ENCODE data around the gene MAMDC2.
"Not testable (repeated sequence)": the region's sequence is repeated elsewhere in the genome, so short reads cannot be mapped to it uniquely, and the experiment has no call there.

Gene MAMDC2

GRCh38 chr9:70137577-70137976, 93.9 kb downstream of the MAMDC2 start:
- ATAC-seq, result no peak

DNA sequence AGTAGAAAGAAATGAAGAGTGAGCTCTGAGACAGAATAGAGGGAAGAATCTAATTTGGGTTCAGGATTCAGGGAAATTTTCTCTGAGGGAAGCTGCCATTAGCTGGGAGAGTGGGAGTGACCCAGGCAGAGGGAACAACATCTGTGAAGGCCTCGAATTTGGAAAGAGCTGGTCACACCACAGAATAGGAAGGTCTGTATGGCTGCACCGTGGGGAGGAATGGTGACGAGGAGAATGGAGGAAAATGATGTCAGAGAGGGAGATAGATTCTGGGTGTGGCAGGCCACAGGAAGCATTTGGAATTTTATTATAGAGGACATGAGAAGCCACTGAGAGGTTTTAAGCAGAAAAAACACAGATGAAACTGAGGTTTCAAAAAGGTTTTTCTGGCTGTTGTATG, 98.5 kb downstream of the MAMDC2 start:
- no peak for ATAC-seq

DNA sequence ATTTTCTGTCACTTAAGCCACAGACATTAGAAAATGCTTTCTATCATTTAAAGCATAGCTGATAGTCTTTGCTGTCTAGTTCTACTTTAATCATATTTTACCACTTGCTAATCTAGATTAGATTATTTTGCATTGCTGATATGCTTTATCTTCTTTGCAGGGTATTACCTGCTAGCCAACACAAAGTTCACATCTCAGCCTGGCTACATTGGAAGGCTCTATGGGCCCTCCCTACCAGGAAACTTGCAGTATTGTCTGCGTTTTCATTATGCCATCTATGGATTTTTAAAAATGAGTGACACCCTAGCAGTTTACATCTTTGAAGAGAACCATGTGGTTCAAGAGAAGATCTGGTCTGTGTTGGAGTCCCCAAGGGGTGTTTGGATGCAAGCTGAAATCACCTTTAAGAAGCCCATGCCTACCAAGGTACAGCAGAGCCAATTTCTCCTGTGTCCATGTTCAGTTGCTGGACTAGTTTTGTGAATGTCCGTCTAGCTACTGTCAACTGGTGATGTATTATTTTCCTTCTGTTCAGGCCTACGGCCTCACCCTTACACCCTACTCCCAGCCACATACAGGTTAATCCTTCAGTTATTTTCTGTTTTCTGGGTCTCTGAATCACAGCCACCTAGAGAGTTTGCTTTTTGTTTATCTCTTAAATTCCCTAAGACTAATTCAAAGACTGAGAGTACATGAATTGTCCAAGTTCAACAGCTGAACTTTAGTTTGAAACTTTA, 99.9 kb downstream of the MAMDC2 start:
- no peak for ATAC-seq

GRCh38 chr9:70144131-70144503, 100.5 kb downstream of the MAMDC2 start:
- ATAC-seq, result no peak

GRCh38 chr9:70145981-70146380, 102.3 kb downstream of the MAMDC2 start:
- ATAC-seq, result no peak

- ATAC-seq, result no peak
Observed at GRCh38 chr9:70147196-70147595, 103.5 kb downstream of the MAMDC2 start.

GRCh38 chr9:70147651-70148050, 104.0 kb downstream of the MAMDC2 start:
- ATAC-seq, result no peak

DNA sequence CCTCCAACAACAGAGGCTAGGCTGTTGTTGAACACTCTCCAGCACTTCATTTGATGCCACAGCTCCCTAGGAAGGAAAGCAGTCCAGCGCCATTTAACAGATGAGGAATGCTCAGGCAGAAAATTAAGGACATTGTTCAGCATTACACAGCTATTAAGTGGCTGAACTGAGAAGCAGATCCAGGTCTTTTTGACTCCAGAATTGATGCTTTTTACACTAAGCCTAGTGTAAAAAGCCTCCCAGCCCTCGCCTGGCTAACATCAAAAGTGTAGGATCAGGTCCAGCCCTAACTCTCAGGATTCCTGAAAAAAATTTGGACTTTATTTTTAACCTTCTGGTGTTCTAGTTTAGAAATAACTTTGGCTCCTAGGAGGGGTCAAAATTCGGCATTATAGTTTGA, 108.7 kb downstream of the MAMDC2 start:
- ATAC-seq, result no peak

GRCh38 chr9:70156729-70157128, 113.1 kb downstream of the MAMDC2 start:
- no peak for ATAC-seq

GRCh38 chr9:70159630-70160029, 116.0 kb downstream of the MAMDC2 start:
- ATAC-seq, result no peak

DNA sequence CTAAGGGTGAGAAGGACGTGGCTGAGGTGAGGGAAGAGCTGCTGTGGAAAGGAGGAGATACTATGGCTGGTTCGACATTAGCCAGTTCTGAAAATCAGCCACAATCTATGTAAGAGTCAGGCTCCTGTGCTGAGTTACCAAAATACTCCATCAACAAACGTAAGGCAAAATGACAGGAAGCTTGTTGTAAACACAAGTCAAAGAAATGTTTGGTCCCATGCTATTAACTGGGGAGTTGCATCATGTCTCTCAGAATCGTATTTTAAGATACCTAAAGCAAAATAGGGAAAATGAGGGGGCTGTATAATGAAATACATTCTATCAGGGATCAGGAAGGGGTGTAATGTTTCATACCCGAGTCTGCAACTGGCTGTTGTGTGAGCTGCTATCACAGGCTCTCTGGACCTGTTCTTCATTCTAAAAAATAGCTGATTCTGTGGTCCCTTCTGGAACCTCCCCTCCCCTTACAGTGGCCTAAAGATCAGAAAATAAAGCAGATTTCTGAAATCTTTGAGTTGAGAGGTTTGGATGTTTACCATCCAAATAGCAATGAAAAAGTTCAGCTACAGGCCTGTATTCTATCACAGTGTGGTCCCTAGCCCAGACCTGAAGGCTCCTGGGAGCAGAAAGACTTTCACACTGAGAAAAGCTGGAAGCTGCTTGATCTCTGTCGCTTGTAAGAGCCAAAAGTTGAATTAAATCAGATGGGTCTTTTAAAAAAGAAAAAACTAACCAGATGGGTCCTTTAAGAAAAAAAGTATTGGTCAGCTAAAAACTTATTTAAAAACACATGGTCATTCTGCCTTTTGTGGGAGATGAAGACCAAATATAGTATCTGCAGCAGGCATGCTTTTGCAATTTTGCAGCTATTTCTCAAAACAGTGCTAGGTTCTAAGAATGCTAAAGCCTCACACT, 117.3 kb downstream of the MAMDC2 start:
- no peak for ATAC-seq

DNA sequence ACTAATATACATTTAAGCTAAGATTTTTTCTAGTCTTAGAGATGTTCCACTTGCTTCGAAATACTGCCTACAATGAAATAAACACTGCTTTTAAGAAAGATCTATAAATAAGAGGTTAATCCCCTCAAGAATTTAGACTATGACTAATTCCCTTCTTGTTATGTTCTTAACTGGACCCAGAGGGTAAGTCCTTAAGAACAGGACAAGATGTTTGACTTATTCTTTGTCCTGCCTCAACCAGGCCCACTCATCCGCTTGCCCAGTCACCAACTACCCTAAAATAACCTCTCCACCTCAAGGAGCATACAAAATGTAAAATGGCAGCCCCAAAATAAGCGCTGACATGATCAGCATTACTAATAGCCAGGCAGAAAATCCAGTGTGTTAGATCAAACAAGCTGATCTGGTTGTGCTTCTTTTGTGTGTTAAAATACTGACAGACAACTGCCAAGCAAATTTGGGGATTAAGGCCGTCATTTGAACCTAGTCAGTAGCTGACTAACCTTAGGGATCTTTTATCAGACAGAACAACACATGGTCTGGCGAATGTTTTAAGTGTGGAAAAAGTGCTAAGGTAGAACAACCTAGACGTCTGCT, 121.5 kb downstream of the MAMDC2 start:
- no peak for ATAC-seq

- ATAC-seq, result no peak
Observed at GRCh38 chr9:70168521-70168920, 124.9 kb downstream of the MAMDC2 start.

- no peak for ATAC-seq
Observed at GRCh38 chr9:70169222-70169621, 125.6 kb downstream of the MAMDC2 start.

- ATAC-seq, result no peak
Observed at GRCh38 chr9:70170151-70170790, 126.6 kb downstream of the MAMDC2 start.

- no peak for ATAC-seq
Observed at GRCh38 chr9:70172532-70172931, 128.9 kb downstream of the MAMDC2 start.

DNA sequence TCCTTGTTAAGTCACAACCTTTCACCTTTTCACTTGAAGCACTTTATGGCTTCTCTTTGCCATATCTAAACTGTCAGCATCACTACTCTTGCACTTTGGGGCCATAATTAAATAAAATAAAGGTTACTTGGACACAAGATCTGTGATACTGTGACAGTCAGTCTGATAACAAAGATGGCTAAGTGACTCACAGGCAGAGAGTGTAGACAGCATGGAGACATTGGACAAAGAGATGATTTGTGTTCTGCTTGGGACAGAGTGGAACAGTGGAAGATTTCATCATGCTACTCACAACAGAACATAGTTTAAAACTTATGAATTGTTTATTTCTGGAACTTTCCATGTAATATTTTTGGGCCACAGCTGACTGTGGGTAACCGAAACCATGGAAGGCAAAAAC, 133.5 kb downstream of the MAMDC2 start:
- ATAC-seq, result no peak

DNA sequence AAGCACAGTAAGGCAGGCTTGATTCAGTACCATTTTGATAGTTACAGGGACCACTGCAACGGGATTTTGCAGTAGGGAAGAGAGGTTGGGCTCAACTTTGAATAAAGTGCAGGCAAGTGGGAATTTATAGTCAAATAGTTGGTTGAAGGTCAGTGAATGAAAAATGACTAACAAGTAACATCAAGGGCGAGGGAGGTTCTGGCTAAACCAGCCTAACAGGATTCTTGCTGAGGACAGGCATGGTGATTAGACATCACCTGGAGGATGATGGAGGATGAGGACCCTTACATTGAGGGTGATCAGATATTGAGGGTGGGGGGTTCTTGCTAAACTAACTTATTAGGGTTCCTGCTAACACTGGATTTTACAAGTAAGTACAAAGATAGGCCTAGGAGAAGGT, 149.1 kb downstream of the MAMDC2 start:
- no peak for ATAC-seq

DNA sequence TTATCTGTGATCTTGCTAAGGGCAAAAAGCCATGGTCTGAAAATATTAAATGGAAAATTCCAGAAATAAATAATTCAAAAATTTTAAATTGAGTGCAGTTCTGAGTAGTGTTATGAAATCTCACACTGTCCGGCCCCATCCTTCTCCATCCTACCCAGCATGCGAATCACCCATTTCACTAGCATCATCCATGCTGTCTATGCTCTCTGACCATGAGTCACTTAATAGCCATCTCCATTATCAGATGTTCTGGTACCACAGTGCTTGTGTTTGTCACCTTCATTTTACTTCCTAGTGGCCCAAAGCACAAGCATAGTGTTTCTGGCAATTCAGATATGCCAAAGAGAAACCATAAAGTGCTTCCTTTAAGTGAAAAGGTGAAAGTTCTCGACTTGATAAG, 151.8 kb downstream of the MAMDC2 start:
- no peak for ATAC-seq

GRCh38 chr9:70197216-70198044, 153.8 kb downstream of the MAMDC2 start:
- no peak for ATAC-seq

GRCh38 chr9:70204743-70205142, 161.1 kb downstream of the MAMDC2 start:
- ATAC-seq, result not testable (repeated sequence)

GRCh38 chr9:70205366-70206020, 161.8 kb downstream of the MAMDC2 start:
- no peak for ATAC-seq
